HL-60 (cell line): ENCODE data around the gene METTL2A.
"Not testable (repeated sequence)": the region's sequence is repeated elsewhere in the genome, so short reads cannot be mapped to it uniquely, and the experiment has no call there.

Experiments
- DNase-seq, 2 experiments: peaks; one replicate each; pipeline ENCODE4 v3.0.0-alpha.2; 2010 to 2020; ENCODE audit warnings: low read depth in 1 of 2, low spot score in 1 of 2
- H3K27ac ChIP-seq: fragments of 250-450 bp; sonication (Bioruptor Pico); replicated peaks from 2 replicates; pipeline ENCODE4 v1.5.1; 2020; ENCODE audit warnings: mild to moderate bottlenecking, moderate library complexity
- H3K27me3 ChIP-seq: fragments of 250-450 bp; sonication (Bioruptor Pico); 2 replicates; pipeline ENCODE4 v1.5.1; 2021; ENCODE audit warnings: mild to moderate bottlenecking, moderate library complexity; ENCODE audit not compliant: insufficient read depth, poor library complexity, severe bottlenecking
- H3K4me3 ChIP-seq: replicated peaks from 2 replicates; pipeline ENCODE4 v1.5.1; 2011; ENCODE audit warnings: mild to moderate bottlenecking, control low read depth, low read length; ENCODE audit not compliant: insufficient read depth

The METTL2A gene

GRCh38 chr17:62490990-62491389 is 67.3 kb downstream of the METTL2A start:
- not testable (repeated sequence) for H3K4me3 ChIP-seq

DNA sequence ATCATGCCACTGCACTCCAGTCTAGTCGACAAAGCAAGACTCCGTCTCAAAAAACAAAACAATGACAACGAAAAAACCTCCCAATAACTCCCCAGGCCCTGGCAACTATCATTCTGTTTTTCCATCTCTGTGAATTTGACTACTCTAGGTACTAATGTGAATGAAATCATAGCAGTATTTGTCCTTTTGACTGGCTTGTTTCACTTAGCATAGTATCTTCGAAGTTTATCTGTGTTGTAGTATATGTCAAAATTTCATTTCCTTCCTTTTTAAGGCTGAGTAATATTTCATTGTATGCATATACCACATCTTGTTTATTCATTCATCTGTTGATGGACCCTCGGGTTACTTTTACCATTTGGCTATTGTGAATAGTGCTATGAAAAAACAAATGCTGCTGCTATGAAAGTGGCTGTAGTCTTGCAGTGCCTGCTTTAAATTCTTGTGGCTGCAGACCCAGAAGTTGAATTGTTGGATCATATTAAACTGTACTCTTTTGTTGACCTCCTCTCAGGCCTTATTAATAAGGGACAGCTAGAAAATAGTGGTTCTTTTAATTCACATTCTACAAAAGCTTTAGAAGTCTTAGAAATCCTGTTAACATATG is 69.5 kb downstream of the METTL2A start:
- H3K27ac ChIP-seq, H3K27me3 ChIP-seq, DNase-seq, H3K4me3 ChIP-seq: not testable (repeated sequence)

More at GRCh38 chr17:62490990-62491389, 67.3 kb downstream of the METTL2A start:
- not testable (repeated sequence) for H3K27ac ChIP-seq, H3K27me3 ChIP-seq, DNase-seq

DNA sequence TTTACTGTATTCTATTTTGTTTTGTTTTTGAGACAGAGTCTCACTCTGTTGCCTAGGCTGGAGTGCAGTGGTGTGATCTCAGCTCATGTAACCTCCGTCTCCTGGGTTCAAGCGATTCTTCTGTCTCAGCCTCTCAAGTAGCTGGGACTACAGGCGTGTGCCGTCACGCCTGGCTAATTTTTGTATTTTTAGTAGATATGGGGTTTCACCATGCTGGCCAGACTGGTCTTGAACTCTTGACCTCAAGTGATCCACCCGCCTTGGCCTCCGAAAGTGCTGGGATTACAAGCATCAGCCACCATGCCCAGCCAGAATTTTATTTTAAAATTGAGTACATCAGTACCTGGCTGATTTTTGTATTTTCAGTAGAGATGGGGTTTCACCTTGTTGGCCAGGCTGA is 70.4 kb downstream of the METTL2A start:
- H3K27ac ChIP-seq, H3K4me3 ChIP-seq, DNase-seq, H3K27me3 ChIP-seq: not testable (repeated sequence)

DNA sequence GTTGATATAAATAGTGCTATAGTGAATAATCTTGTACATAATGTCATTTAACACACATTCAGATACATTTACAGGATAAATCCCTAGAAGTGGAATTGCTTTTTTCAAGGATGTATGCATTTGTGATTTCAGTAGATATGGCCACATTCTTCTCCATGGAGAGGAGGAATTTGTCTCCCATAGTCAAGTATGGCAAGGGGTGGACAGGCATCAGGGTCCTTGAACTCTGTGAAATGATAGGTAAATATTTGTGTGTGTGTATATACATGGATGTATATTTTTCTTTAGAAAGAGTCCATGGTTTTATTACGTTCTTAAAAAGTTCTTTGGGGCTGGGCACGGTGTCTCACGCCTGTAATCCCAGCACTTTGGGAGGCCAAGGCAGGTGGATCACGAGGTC is 72.6 kb downstream of the METTL2A start:
- H3K4me3 ChIP-seq, DNase-seq, H3K27ac ChIP-seq, H3K27me3 ChIP-seq: not testable (repeated sequence)

- not testable (repeated sequence) for H3K27me3 ChIP-seq, H3K27ac ChIP-seq, H3K4me3 ChIP-seq, DNase-seq
Measured at GRCh38 chr17:62498796-62499195, 75.1 kb downstream of the METTL2A start.
